Activated CD4-positive, CD25-positive, alpha-beta regulatory T cell treated with anti-CD3 and anti-CD28 coated beads, Interleukin-2, amount 50 U/mL, for 72 hours (primary cell): Measurements from ENCODE around the gene SFSWAP.

ENCODE experiments used
- DNase-seq: peaks from one replicate; pipeline ENCODE4 v3.0.0; 2021

SFSWAP gene

DNA sequence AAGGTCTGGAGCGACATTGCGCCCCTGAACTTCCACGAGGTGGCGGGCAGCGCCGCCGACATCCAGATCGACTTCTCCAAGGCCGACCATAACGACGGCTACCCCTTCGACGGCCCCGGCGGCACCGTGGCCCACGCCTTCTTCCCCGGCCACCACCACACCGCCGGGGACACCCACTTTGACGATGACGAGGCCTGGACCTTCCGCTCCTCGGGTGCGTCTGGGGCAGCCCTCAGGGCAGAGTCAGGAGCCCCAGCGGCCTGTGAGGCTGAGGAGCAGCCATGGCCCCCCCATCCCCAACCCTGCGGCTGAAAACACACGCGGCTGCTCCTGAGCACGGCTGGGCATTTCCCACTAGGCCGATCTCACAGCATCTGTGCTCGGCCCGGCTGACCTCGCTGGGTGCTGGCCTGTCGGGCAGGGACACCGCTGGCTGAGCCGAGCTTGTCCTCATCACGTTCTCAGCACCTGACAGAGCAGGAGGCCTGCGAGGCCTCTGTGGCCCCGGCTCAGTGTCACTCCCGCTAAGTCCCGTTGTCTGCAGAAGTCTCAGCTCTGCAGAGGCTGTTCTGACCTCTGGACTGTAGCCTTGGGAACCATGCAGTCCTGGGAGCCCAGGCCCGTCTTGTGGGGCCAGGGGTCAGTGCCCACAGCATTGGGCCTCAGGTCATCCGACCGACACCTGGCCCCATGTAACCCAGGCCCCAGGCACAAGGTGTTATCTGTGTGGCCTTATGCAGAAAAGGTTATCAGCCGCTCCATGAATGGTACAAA, 129.9 kb downstream of the SFSWAP start:
- DNase-seq = no peak

DNA sequence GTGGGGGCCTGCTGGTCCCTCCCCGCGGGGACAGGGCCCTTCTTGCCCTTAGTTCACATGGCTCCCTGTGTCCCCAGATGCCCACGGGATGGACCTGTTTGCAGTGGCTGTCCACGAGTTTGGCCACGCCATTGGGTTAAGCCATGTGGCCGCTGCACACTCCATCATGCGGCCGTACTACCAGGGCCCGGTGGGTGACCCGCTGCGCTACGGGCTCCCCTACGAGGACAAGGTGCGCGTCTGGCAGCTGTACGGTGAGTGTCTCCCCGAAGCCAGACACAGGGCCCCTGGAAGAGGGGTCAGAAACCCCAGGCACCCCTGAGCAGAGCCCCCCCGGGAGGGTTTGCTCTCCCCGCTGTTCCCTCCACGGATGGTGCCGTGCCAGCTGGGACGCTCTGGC, 130.7 kb downstream of the SFSWAP start:
- DNase-seq = no peak

DNA sequence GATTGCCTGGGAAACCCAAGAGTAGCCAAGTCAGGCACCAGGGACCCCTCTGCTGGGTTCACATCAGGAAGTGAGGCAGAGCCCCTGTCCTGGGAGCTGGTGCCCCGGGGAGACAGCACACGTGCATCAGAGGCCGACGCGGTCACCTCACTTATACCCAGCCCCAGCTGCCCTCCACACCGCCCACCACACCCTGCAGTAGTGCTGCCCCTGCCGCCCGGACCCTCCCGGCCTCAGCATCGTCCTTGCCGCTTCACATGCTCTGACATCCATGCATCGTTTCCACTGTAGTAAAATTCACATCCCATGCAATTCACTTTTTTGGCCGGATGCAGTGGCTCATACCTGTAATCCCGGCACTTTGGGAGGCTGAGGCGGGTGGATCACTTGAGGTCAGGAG, 131.3 kb downstream of the SFSWAP start:
- no peak for DNase-seq

DNA sequence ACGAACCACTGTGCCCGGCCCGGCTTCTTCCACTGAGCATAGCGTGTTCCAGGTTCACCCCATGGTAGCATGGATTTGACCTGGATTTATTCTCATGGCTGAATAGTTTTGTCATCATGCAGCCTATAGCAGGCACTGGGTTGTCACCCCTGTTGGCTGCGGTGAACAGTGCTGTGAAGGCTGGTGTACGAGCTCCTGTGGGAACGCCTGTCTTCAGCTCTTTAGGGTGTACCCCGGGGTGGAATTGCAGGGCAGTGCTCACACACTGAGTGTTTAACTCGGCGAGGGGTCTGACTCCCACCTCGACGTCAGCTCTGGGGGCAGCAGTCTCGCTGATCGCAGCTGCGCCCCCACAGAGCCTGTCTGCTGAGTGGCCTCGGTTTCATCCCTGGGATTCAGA, 132.6 kb downstream of the SFSWAP start:
- DNase-seq = no peak

DNA sequence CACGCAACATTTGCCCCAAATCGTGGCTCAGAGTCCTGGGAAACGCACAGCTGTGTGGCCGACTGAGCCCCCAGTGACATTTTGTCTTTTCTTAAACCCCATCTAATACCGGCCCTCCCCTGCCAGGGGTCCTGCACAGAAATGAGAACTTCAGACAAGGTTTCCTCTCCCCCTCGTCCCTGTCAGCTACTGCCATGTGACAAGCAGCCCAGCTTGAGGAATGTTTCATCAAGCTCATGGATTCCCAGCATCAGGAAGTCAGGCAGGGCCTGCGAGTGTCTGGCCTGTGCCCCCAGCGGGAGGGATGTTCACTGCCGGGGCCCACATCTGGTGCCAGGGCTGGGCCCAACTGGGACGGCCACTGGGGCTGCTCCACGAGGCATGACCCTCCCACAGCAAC, 133.2 kb downstream of the SFSWAP start:
- no peak for DNase-seq

DNA sequence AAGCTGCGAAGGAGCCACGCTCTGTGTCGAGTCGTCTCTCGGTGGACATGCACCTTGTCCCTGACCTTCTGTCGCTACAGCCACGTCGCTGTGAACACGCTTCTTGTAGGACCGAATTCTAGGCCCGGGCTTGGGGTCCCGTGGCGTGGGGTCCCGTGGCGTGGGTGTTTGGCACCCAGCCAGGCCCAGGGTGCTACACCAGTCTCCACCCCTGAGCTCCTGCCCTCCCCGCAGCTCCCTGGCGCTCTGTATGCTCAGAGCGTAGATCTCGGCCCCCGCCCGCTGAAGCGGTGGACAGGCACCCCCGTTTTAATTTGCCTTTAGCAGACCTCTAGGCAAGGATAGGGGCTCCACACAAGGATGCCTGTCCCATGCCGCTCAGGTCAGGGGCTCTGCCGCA, 133.8 kb downstream of the SFSWAP start:
- no peak for DNase-seq

DNA sequence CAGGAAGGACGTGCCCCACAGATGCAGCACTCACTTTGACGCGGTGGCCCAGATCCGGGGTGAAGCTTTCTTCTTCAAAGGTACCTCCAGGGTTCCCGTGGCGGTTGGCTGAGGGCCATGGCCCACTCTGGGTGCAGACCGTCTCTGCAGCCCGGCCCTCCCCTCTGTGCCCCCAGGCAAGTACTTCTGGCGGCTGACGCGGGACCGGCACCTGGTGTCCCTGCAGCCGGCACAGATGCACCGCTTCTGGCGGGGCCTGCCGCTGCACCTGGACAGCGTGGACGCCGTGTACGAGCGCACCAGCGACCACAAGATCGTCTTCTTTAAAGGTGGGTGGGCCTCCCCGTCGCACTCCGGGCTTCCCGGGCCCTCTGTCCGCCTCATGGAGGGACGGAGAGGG, 134.2 kb downstream of the SFSWAP start:
- DNase-seq = no peak

DNA sequence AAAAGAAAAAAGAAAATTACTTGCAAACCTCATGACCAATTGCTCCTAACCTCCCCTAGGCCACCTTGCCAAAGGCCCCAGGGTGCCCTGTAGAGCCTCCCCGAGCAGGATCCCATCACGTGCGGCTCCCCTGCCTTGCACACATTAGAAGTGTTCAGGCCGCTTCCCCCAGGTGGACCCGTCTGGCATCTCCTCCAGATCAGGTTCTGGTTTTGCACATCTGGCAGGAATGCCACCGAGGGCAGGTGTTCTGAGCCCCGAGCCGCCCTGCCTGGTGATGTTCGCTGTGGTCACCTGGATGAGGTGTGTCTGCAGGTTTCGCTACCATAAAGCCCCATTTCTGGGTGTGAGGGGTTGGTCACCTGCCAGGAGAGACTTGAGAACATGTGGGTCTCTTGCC, 136.6 kb downstream of the SFSWAP start:
- DNase-seq = no peak

DNA sequence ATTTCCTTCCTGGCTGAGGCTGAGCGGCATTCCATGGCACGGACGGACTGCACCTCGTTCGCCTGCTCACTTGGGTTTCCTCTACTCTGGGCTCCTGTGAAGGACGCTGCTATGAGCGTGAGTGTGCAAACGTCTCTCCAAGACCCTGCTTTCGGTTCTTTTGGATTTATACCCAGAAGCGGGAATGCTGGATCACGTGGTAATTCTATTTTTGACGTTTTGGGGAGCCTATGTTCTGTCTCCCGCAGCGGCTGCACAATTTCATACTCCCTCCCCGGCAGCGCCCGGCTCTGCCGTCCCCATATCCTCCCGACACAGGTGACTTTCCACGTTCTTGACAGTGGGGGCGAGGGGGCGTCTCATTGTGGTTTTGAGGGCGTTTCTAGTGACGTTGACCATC, 137.9 kb downstream of the SFSWAP start:
- no peak for DNase-seq
